Left lung (tissue), 10 donors: ENCODE results near the gene CAPNS2. TPM values are rescaled to one million over a fixed set of nuclear protein-coding genes. Genes with fewer than 3 reads are reported as not detected.
A peak's percentile ranks its signal among the peaks of the same experiment; 100 is the strongest.

Experiments
- ATAC-seq: fragments of 200-7000 bp; cut with Tn5 transposase; one replicate; pipeline ENCODE4 v1.9.1; 2020; ENCODE audit warnings: moderate library complexity
- DNase-seq, 4 donors: peaks; one replicate each; pipeline ENCODE4 v3.0.0-alpha.2; 2013 to 2020
- H3K27ac ChIP-seq, 2 donors: fragments of 200-600 bp; sonication (generic) in 1 of 2; one replicate each; pipeline versions ENCODE4 v1.5.0 to v1.8.0; 2020 to 2021
- H3K27me3 ChIP-seq, 2 donors: fragments of 200-600 bp; sonication (generic) in 1 of 2; one replicate each; pipeline versions ENCODE4 v1.5.0 to v1.8.0; 2020 to 2021
- H3K36me3 ChIP-seq, 2 donors: fragments of 200-600 bp; sonication (generic) in 1 of 2; one replicate each; pipeline versions ENCODE4 v1.5.0 to v1.8.0; 2020 to 2021
- H3K4me1 ChIP-seq, 2 donors: fragments of 200-600 bp; one replicate each; pipeline ENCODE4 v1.8.0; 2021
- H3K4me3 ChIP-seq, 2 donors: fragments of 200-600 bp; sonication (generic) in 1 of 2; one replicate each; pipeline versions ENCODE4 v1.5.0 to v1.8.0; 2020 to 2021; ENCODE audit warnings: mild to moderate bottlenecking in 1 of 2
- H3K9me3 ChIP-seq, 2 donors: fragments of 200-600 bp; sonication (generic) in 1 of 2; one replicate each; pipeline versions ENCODE4 v1.5.0 to v1.8.0; 2020 to 2021
- CTCF ChIP-seq, 2 donors: fragments of 200-600 bp; sonication (generic) in 1 of 2; IDR thresholded peaks; one replicate each; pipeline versions ENCODE4 v1.5.0 to v1.8.0; 2021; ENCODE audit warnings: antibody characterized with exemption in 2 of 2
- intact Hi-C, 2 donors: fragments of 100-400 bp; cut with DNase I; formaldehyde crosslinking; loops; one replicate each; pipeline versions ENCODE4 v1.11.2 to v1.14.2; 2022
- polyA plus RNA-seq, 6 donors: library from polyadenylated mRNA; unstranded; fragments of 120-200 nt; gene quantifications; one replicate each; pipeline ENCODE4 v1.2.1, GENCODE V29; 2013; ENCODE audit not compliant: insufficient read length in 6 of 6
- total RNA-seq, 2 donors: library from RNA; stranded (reverse); fragmentation: NEBNext Ultra II Directional; extraction: Animal tissue kit (Norgen Biotek cat#: 25700); gene quantifications; one replicate each; pipeline ENCODE4 v1.2.1, GENCODE V29; 2021
- donor health status: DM: no; HTN: yes; CAD: no.
- donor health status: DM: no; HTN: no; CAD: no.

The CAPNS2 gene
- total and polyA plus RNA-seq, 8 donors: 0.24 to 1.2 (median 0.32) TPM; not detected in 1

DNA sequence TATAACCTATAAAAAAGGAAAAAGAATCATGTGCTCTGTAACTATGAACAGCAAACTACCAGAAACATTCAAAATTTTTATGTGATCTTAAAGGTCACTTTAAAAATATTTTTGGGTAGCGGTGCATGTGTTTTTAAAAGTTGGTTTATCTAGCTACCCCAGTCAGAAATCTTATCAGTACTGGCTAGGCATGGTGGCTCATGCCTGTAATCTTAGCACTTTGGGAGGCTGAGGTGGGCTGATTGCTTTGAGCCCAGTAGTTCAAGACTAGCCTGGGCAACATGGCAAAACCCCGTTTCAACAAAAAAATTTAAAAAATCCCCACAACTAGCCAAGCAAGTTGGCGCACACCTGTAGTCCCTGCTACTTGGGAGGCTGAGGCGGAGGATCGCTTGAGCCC is 3.7 kb downstream of the CAPNS2 start:
- no peak for ATAC-seq
- H3K4me1 ChIP-seq: peaks cover 12 to 46% of the 10 kb centered on the region in 2 donors
- H3K27me3 ChIP-seq: no peaks in the 10 kb centered on the region
- H3K27ac ChIP-seq: no peak overlapping the region
- intact Hi-C loops: no loop called here
- no peak overlapping the region for H3K4me3 ChIP-seq
- DNase-seq: no peak
- TF ChIP-seq CTCF (IDR thresholded peaks at IDR 0.05): no peak
- H3K36me3 ChIP-seq: no peaks in the 10 kb centered on the region
- no peaks in the 10 kb centered on the region for H3K9me3 ChIP-seq

- Histone ChIP-seq H3K36me3 (no peaks in the 10 kb centered on the region), H3K4me3 (no peak overlapping the region), H3K4me1 (peaks cover 12 to 39% of the 10 kb centered on the region in 2 donors), H3K27me3 (no peaks in the 10 kb centered on the region), H3K27ac (no peak overlapping the region), H3K9me3 (no peaks in the 10 kb centered on the region)
- no peak for DNase-seq
- TF ChIP-seq CTCF (IDR thresholded peaks at IDR 0.05): no peak
- no peak for ATAC-seq
- intact Hi-C loops: no loop called here
Observed at GRCh38 chr16:55571191-55571897, 4.9 kb downstream of the CAPNS2 start.

DNA sequence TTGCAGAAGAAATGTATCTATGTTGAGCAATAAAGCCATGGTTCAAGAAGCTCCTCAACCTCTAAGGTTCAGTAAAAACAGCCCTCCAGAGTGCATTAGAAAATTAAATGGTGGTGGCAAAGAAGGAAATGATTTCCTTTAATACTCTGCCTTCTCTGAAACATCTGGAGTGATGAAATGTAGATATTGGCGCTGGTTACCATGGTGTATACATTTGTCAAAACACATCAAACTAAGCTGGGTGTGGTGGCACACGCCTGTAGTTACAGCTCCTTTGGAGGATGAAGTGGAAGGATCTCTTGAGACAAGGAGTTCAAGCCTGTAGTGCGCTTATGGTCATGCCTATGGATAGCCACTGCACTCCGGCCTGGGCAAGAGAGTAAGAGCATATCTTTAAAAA is 6.0 kb downstream of the CAPNS2 start:
- no peak for ATAC-seq
- intact Hi-C loops: no loop called here

GRCh38 chr16:55574811-55575210 is 8.3 kb downstream of the CAPNS2 start:
- no peak for TF ChIP-seq CTCF (IDR thresholded peaks at IDR 0.05)
- H3K4me3 ChIP-seq: no peak overlapping the region
- no peaks in the 10 kb centered on the region for H3K9me3 ChIP-seq
- no peak for ATAC-seq
- intact Hi-C loops: no loop called here
- peak overlapping the region in 1 of 2 donors; percentile 38 for H3K27ac ChIP-seq
- DNase-seq: no peak
- H3K4me1 ChIP-seq: peaks cover 0 to 8% of the 10 kb centered on the region in 2 donors
- peaks cover 0 to 13% of the 10 kb centered on the region in 2 donors for H3K36me3 ChIP-seq
- no peaks in the 10 kb centered on the region for H3K27me3 ChIP-seq

More for the DNA sequence above, 6.0 kb downstream of the CAPNS2 start:
- Histone ChIP-seq H3K27me3 (no peaks in the 10 kb centered on the region), H3K27ac (no peak overlapping the region), H3K4me1 (peaks cover 12 to 28% of the 10 kb centered on the region in 2 donors), H3K9me3 (no peaks in the 10 kb centered on the region), H3K4me3 (no peak overlapping the region), H3K36me3 (no peaks in the 10 kb centered on the region)
- no peak for DNase-seq
- no peak for TF ChIP-seq CTCF (IDR thresholded peaks at IDR 0.05)

GRCh38 chr16:55575496-55575895 is 9.0 kb downstream of the CAPNS2 start:
- ATAC-seq: no peak
- H3K9me3 ChIP-seq: no peaks in the 10 kb centered on the region
- TF ChIP-seq CTCF (IDR thresholded peaks at IDR 0.05): no peak
- intact Hi-C loops: no loop called here
- no peak overlapping the region for H3K27ac ChIP-seq
- H3K4me1 ChIP-seq: peaks cover 0 to 8% of the 10 kb centered on the region in 2 donors
- peaks cover 0 to 17% of the 10 kb centered on the region in 2 donors for H3K36me3 ChIP-seq
- H3K4me3 ChIP-seq: no peak overlapping the region
- no peak for DNase-seq
- no peaks in the 10 kb centered on the region for H3K27me3 ChIP-seq
